Vagina (tissue), 2 donors: ENCODE data around the gene RIC8B. TPM values are rescaled to one million over a fixed set of nuclear protein-coding genes. Genes with fewer than 3 reads are reported as not detected.

Experiments
- DNase-seq, 2 donors: peaks; one replicate each; pipeline ENCODE4 v3.0.0-alpha.2; 2017; ENCODE audit errors: extremely low spot score in 2 of 2
- H3K27ac ChIP-seq: fragments of 200-600 bp; sonication (generic); one replicate; pipeline ENCODE4 v1.5.1; 2019
- H3K27me3 ChIP-seq: fragments of 200-600 bp; sonication (generic); one replicate; pipeline ENCODE4 v1.5.1; 2019
- H3K36me3 ChIP-seq, 2 donors: fragments of 200-600 bp; sonication (generic); one replicate each; pipeline ENCODE4 v1.5.1; 2017 to 2019
- H3K4me1 ChIP-seq: fragments of 200-600 bp; sonication (generic); one replicate; pipeline ENCODE4 v1.5.1; 2019
- H3K4me3 ChIP-seq, 2 donors: fragments of 200-600 bp; sonication (generic); 1 replicate in 1 of 2; 2 replicates in 1 of 2; pipeline ENCODE4 v1.5.1; 2016 to 2019
- H3K9me3 ChIP-seq: fragments of 200-600 bp; sonication (generic); one replicate; pipeline ENCODE4 v1.5.1; 2019
- CTCF ChIP-seq, 3 experiments: fragments of 450-650 bp in 2 of 3; fragments of 200-600 bp in 1 of 3; sonication (generic) in 1 of 3; IDR thresholded peaks; one replicate each; pipeline ENCODE4 v1.5.1; 2017 to 2019; ENCODE audit warnings: antibody characterized with exemption in 3 of 3, mild to moderate bottlenecking in 2 of 3, moderate library complexity in 2 of 3
- POLR2A ChIP-seq, 2 donors: fragments of 450-650 bp; IDR thresholded peaks; one replicate each; pipeline ENCODE4 v1.6.1; 2017; ENCODE audit warnings: antibody characterized with exemption in 2 of 2, mild to moderate bottlenecking in 2 of 2, moderate library complexity in 2 of 2
- POLR2AphosphoS5 ChIP-seq, 2 donors: sonication (generic); formaldehyde crosslinking; IDR thresholded peaks; one replicate each; pipeline ENCODE4 v1.9.0; 2017; ENCODE audit warnings: antibody characterized with exemption in 2 of 2, mild to moderate bottlenecking in 2 of 2, low read depth in 1 of 2; ENCODE audit not compliant: insufficient read depth in 1 of 2
- intact Hi-C: fragments of 100-400 bp; cut with DNase I; formaldehyde crosslinking; loops from one replicate; pipeline ENCODE4 v1.15.1; 2023
- total RNA-seq: library from RNA; depleted of rRNA; stranded (reverse); fragments of >200 nt; gene quantifications from one replicate; pipeline ENCODE4 v1.2.3, GENCODE V29; 2016

The RIC8B gene
- total RNA-seq, 1 donor from 2014 or later: 11.8 TPM

- no peaks in the 10 kb centered on the region for H3K4me1 ChIP-seq
- intact Hi-C loops: no loop called here
Observed at GRCh38 chr12:106747973-106748436, 26.5 kb upstream of the RIC8B start.

GRCh38 chr12:106750524-106750923 lies 24.0 kb upstream of the RIC8B start:
- no peak for TF ChIP-seq POLR2AphosphoS5 (IDR thresholded peaks at IDR 0.05; ENCODE audit: insufficient read depth in 1 of 2, low read depth in 1 of 2)
- no peak for TF ChIP-seq POLR2A (IDR thresholded peaks at IDR 0.05)
- TF ChIP-seq CTCF (IDR thresholded peaks at IDR 0.05): no peak
- no peaks in the 10 kb centered on the region for H3K27me3 ChIP-seq
- intact Hi-C loops: no loop called here
- no peak overlapping the region for H3K27ac ChIP-seq
- DNase-seq: no peak
- no peaks in the 10 kb centered on the region for H3K9me3 ChIP-seq
- no peaks in the 10 kb centered on the region for H3K4me1 ChIP-seq
- H3K4me3 ChIP-seq: no peak overlapping the region
- no peaks in the 10 kb centered on the region for H3K36me3 ChIP-seq

More at GRCh38 chr12:106747973-106748436, 26.5 kb upstream of the RIC8B start:
- no peak overlapping the region for H3K27ac ChIP-seq
- H3K27me3 ChIP-seq: no peaks in the 10 kb centered on the region
- TF ChIP-seq POLR2AphosphoS5 (IDR thresholded peaks at IDR 0.05; ENCODE audit: insufficient read depth in 1 of 2, low read depth in 1 of 2): no peak
- no peak for TF ChIP-seq CTCF (IDR thresholded peaks at IDR 0.05)
- no peak for TF ChIP-seq POLR2A (IDR thresholded peaks at IDR 0.05)
- DNase-seq: no peak
- no peaks in the 10 kb centered on the region for H3K36me3 ChIP-seq
- H3K9me3 ChIP-seq: no peaks in the 10 kb centered on the region
- H3K4me3 ChIP-seq: no peak overlapping the region

GRCh38 chr12:106753526-106753925 lies 21.0 kb upstream of the RIC8B start:
- Histone ChIP-seq H3K27ac (no peak overlapping the region), H3K36me3 (no peaks in the 10 kb centered on the region), H3K9me3 (no peaks in the 10 kb centered on the region), H3K4me1 (no peaks in the 10 kb centered on the region), H3K27me3 (no peaks in the 10 kb centered on the region), H3K4me3 (no peak overlapping the region)
- TF ChIP-seq POLR2A (IDR thresholded peaks at IDR 0.05): no peak
- no peak for TF ChIP-seq POLR2AphosphoS5 (IDR thresholded peaks at IDR 0.05; ENCODE audit: insufficient read depth in 1 of 2, low read depth in 1 of 2)
- no peak for TF ChIP-seq CTCF (IDR thresholded peaks at IDR 0.05)
- no peak for DNase-seq
- intact Hi-C loops: no loop called here

GRCh38 chr12:106754331-106754730 lies 20.2 kb upstream of the RIC8B start:
- no peak for DNase-seq
- H3K9me3 ChIP-seq: no peaks in the 10 kb centered on the region
- H3K4me1 ChIP-seq: no peaks in the 10 kb centered on the region
- H3K36me3 ChIP-seq: no peaks in the 10 kb centered on the region
- intact Hi-C loops: no loop called here
- H3K27me3 ChIP-seq: no peaks in the 10 kb centered on the region
- TF ChIP-seq POLR2AphosphoS5 (IDR thresholded peaks at IDR 0.05; ENCODE audit: insufficient read depth in 1 of 2, low read depth in 1 of 2) (no peak), POLR2A (IDR thresholded peaks at IDR 0.05) (no peak), CTCF (IDR thresholded peaks at IDR 0.05) (no peak)
- H3K4me3 ChIP-seq: no peak overlapping the region
- no peak overlapping the region for H3K27ac ChIP-seq

- DNase-seq: no peak
- Histone ChIP-seq H3K27ac (peak overlapping the region; percentile 48), H3K4me3 (no peak overlapping the region), H3K36me3 (no peaks in the 10 kb centered on the region), H3K9me3 (no peaks in the 10 kb centered on the region), H3K4me1 (no peaks in the 10 kb centered on the region), H3K27me3 (no peaks in the 10 kb centered on the region)
- intact Hi-C loops: no loop called here
- TF ChIP-seq CTCF (IDR thresholded peaks at IDR 0.05) (no peak), POLR2A (IDR thresholded peaks at IDR 0.05) (no peak)
Observed at GRCh38 chr12:106757623-106758348, 16.7 kb upstream of the RIC8B start.
